Neural progenitor cell (in vitro differentiated cells): Measurements from ENCODE around the gene ANKRD36B. TPM values are rescaled to one million over a fixed set of nuclear protein-coding genes. Genes with fewer than 3 reads are reported as not detected.
"Not testable (repeated sequence)": the region's sequence is repeated elsewhere in the genome, so short reads cannot be mapped to it uniquely, and the experiment has no call there.

Experiments used
- DNase-seq: peaks from one replicate; pipeline ENCODE4 v3.0.0-alpha.2; 2016; ENCODE audit warnings: low spot score
- H2AFZ ChIP-seq: fragments of 200-600 bp; sonication (generic); replicated peaks from 2 replicates; pipeline ENCODE4 v1.6.1; 2016; ENCODE audit warnings: antibody characterized with exemption
- H3F3A ChIP-seq: fragments of 200-600 bp; sonication (generic); 2 replicates; pipeline ENCODE4 v1.6.1; 2016; ENCODE audit warnings: antibody characterized with exemption, low read depth
- H3K27ac ChIP-seq: fragments of 200-600 bp; sonication (generic); 2 replicates; pipeline ENCODE4 v1.5.1; 2016; ENCODE audit warnings: mild to moderate bottlenecking
- H3K27me3 ChIP-seq: fragments of 200-600 bp; sonication (generic); 2 replicates; pipeline ENCODE4 v1.6.1; 2016; ENCODE audit warnings: mild to moderate bottlenecking, moderate library complexity
- H3K36me3 ChIP-seq: fragments of 200-600 bp; sonication (generic); 2 replicates; pipeline ENCODE4 v1.5.1; 2016
- H3K4me1 ChIP-seq: fragments of 200-600 bp; sonication (generic); 2 replicates; pipeline ENCODE4 v1.6.1; 2016; ENCODE audit warnings: mixed run types
- H3K4me2 ChIP-seq: fragments of 200-600 bp; sonication (generic); 2 replicates; pipeline ENCODE4 v1.6.1; 2016
- H3K4me3 ChIP-seq: fragments of 200-600 bp; sonication (generic); 2 replicates; pipeline ENCODE4 v1.5.1; 2016
- H3K79me2 ChIP-seq: fragments of 200-600 bp; sonication (generic); 2 replicates; pipeline ENCODE4 v1.6.1; 2016; ENCODE audit warnings: low read depth
- H3K9ac ChIP-seq: fragments of 200-600 bp; sonication (generic); 2 replicates; pipeline ENCODE4 v1.6.1; 2016
- H3K9me3 ChIP-seq: fragments of 200-600 bp; sonication (generic); 2 replicates; pipeline ENCODE4 v1.5.1; 2016; ENCODE audit warnings: low read depth
- H4K20me1 ChIP-seq: fragments of 200-600 bp; sonication (generic); 2 replicates; pipeline ENCODE4 v1.6.1; 2016; ENCODE audit warnings: low read depth
- H3K27ac Mint-ChIP-seq: 3 replicates; pipeline ENCODE4 v1.8.0; 2021; ENCODE audit warnings: mixed read lengths
- H3K27me3 Mint-ChIP-seq: 2 replicates; pipeline ENCODE4 v1.8.0; 2022; ENCODE audit warnings: low read depth, mild to moderate bottlenecking, inconsistent platforms, moderate library complexity, mixed read lengths; ENCODE audit not compliant: insufficient read depth
- H3K36me3 Mint-ChIP-seq: 3 replicates; pipeline ENCODE4 v1.8.0; 2021; ENCODE audit warnings: mixed read lengths
- H3K4me1 Mint-ChIP-seq: 3 replicates; pipeline ENCODE4 v1.8.0; 2021; ENCODE audit warnings: mixed read lengths
- H3K4me3 Mint-ChIP-seq: 3 replicates; pipeline ENCODE4 v1.8.0; 2021; ENCODE audit warnings: mild to moderate bottlenecking, moderate library complexity, mixed read lengths
- H3K9me3 Mint-ChIP-seq: 3 replicates; pipeline ENCODE4 v1.8.0; 2020; ENCODE audit warnings: mixed read lengths
- EZH2 ChIP-seq: fragments of 200-600 bp; sonication (generic); IDR thresholded peaks from 2 replicates; pipeline ENCODE4 v1.6.1; 2017; ENCODE audit warnings: antibody characterized with exemption, mild to moderate bottlenecking, moderate library complexity
- EZH2phosphoT487 ChIP-seq: fragments of 200-600 bp; sonication (generic); IDR thresholded peaks from 2 replicates; pipeline ENCODE4 v1.6.1; 2017; ENCODE audit warnings: antibody characterized with exemption
- total RNA-seq: library from RNA; depleted of rRNA; stranded (reverse); fragments of >200 nt; gene quantifications from 2 replicates; pipeline ENCODE4 v1.2.3, GENCODE V29; 2015; ENCODE audit warnings: low replicate concordance
- TF ChIP-seq, protein P1 (sequence below): fragments of 200-600 bp; sonication (generic); IDR thresholded peaks from 2 replicates; pipeline ENCODE4 v1.5.1; 2017; ENCODE audit warnings: antibody characterized with exemption, mild to moderate bottlenecking

The ANKRD36B gene
- total RNA-seq, 1 donor from 2014 or later, result 61.1 TPM

DNA sequence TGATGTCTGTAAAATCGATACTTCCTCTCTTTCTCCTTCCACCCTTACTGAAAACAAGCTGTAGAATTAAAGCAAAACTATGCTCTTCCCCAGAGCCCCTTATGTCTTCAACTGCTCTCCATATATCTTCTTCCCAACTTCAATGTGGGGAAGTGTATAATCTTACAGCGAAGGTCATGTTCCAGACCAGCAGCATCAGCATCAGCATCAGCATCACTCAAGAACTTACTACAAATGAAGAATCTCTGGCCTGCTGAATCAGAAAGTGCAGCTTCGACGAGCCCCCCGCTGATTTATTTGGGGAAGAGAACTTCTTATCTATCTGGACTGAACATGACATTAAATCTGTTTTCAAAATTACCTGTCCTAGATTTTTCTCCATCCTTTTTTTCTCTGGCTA lies 40.6 kb downstream of the ANKRD36B start:
- not testable (repeated sequence) for H3K9me3 Mint-ChIP-seq, DNase-seq, H3K27me3 ChIP-seq, H4K20me1 ChIP-seq, H3K27me3 Mint-ChIP-seq, H3K4me3 Mint-ChIP-seq, H2AFZ ChIP-seq, H3K9ac ChIP-seq, H3K4me3 ChIP-seq, H3K9me3 ChIP-seq, H3K4me1 Mint-ChIP-seq, H3K4me1 ChIP-seq, H3K36me3 ChIP-seq, H3K79me2 ChIP-seq, H3K4me2 ChIP-seq, H3K27ac ChIP-seq, H3F3A ChIP-seq, H3K27ac Mint-ChIP-seq
- H3K36me3 Mint-ChIP-seq, result peaks cover 36% of the 10 kb centered on the region

DNA sequence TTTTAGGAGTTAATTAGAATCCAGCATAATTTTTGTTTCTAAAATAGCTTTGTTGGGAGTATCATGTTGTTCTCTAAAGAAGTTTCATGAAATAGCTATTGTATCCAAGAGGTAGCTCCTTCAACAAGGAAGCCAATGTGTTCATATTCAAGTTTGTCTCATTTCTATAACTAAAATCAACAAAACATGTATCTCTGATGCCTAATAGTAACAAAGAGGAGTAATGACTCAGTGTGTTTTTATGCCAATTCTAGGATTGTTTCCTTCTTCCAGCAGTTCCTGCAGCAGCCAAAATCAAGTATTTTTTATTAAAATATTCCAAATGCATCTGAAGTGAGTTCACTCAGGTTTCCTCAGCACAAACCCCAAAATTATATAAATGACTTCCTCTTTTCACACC lies 41.1 kb downstream of the ANKRD36B start:
- not testable (repeated sequence) for H3K4me3 ChIP-seq, H3K36me3 ChIP-seq, H3K79me2 ChIP-seq, H3F3A ChIP-seq, H3K27me3 Mint-ChIP-seq, H3K27me3 ChIP-seq, H3K27ac Mint-ChIP-seq, H4K20me1 ChIP-seq, H3K27ac ChIP-seq, DNase-seq, H3K9me3 ChIP-seq, H3K4me3 Mint-ChIP-seq, H3K9me3 Mint-ChIP-seq, H3K9ac ChIP-seq, H2AFZ ChIP-seq, H3K4me1 Mint-ChIP-seq, H3K4me2 ChIP-seq, H3K4me1 ChIP-seq
- H3K36me3 Mint-ChIP-seq, result peaks cover 32% of the 10 kb centered on the region

DNA sequence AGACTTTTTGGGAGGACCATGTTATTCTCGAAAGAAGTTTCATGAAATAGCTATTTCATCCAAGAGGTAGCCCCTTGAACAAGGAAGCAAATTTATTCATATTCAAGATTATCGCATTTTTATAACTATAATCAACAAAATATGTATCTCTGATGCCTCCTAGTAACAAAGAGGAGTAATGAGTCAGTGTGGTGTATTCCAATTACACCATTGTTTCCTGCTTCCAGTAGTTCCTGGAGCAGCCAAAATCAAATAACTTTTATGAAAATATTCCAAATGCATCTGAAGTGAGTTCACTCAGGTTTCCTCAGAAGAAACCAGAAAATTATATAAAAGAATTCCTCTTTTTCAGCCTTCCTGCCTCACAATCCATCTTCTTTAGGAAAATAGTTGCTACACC lies 43.0 kb downstream of the ANKRD36B start:
- Histone ChIP-seq H3K9ac (no peak overlapping the region), H3K27me3 (no peaks in the 10 kb centered on the region), H3K9me3 (no peaks in the 10 kb centered on the region), H3K36me3 (no peaks in the 10 kb centered on the region), H3K27ac (no peak overlapping the region), H3K4me3 (no peak overlapping the region), H3K79me2 (no peaks in the 10 kb centered on the region), H2AFZ (no peak overlapping the region), H3K4me2 (no peak overlapping the region), H3F3A (no peaks in the 10 kb centered on the region), H4K20me1 (no peaks in the 10 kb centered on the region), H3K4me1 (no peaks in the 10 kb centered on the region)
- Mint-ChIP-seq H3K4me1 (no peaks in the 10 kb centered on the region), H3K27ac (no peak overlapping the region), H3K9me3 (no peaks in the 10 kb centered on the region), H3K27me3 (no peaks in the 10 kb centered on the region), H3K4me3 (no peak overlapping the region), H3K36me3 (peaks cover 30% of the 10 kb centered on the region)
- DNase-seq, result no peak
- no peak for TF ChIP-seq EZH2
- TF ChIP-seq EZH2phosphoT487, result no peak
- TF ChIP-seq, protein P1, sequence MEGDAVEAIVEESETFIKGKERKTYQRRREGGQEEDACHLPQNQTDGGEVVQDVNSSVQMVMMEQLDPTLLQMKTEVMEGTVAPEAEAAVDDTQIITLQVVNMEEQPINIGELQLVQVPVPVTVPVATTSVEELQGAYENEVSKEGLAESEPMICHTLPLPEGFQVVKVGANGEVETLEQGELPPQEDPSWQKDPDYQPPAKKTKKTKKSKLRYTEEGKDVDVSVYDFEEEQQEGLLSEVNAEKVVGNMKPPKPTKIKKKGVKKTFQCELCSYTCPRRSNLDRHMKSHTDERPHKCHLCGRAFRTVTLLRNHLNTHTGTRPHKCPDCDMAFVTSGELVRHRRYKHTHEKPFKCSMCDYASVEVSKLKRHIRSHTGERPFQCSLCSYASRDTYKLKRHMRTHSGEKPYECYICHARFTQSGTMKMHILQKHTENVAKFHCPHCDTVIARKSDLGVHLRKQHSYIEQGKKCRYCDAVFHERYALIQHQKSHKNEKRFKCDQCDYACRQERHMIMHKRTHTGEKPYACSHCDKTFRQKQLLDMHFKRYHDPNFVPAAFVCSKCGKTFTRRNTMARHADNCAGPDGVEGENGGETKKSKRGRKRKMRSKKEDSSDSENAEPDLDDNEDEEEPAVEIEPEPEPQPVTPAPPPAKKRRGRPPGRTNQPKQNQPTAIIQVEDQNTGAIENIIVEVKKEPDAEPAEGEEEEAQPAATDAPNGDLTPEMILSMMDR, result no peak

DNA sequence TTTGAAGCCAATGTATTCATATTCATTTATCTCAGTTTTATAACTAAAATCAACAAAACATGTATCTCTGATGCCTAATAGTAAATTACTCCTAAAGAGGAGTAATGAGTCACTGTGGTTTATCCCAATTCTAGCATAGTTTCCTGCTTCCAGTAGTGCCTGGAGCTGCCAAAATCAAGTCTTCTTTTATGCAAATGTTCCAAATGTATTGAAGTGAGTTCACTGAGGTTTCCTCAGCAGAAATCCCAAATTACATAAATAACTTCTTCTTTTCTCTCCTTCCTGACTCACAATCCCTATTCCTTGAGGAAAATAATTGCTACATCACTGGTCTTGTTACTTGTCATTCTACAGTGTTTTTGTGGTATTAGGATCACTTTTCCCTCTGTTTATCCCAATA lies 44.8 kb downstream of the ANKRD36B start:
- not testable (repeated sequence) for DNase-seq, H3F3A ChIP-seq, H3K9ac ChIP-seq, H3K36me3 ChIP-seq, H4K20me1 ChIP-seq, H3K4me1 Mint-ChIP-seq, H3K27me3 Mint-ChIP-seq, H3K4me3 ChIP-seq, H3K27me3 ChIP-seq, H2AFZ ChIP-seq, H3K9me3 ChIP-seq, H3K27ac ChIP-seq, H3K79me2 ChIP-seq, H3K4me2 ChIP-seq, H3K4me3 Mint-ChIP-seq, H3K27ac Mint-ChIP-seq, H3K4me1 ChIP-seq, H3K9me3 Mint-ChIP-seq
- H3K36me3 Mint-ChIP-seq, result peaks cover 29% of the 10 kb centered on the region

DNA sequence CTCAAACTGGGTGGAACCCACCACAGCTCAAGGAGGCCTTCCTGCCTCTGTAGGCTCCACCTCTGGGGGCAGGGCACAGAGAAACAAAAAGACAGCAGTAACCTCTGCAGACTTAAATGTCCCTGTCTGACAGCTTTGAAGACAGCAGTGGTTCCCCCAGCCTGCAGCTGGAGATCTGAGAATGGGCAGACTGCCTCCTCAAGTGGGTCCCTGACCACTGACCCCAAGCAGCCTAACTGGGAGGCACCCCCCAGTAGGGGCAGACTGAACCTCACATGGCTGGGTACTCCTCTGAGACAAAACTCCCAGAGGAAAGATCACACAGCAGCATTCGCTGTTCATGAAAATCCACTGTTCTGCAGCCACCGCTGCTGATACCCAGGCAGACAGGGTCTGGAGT lies 63.8 kb downstream of the ANKRD36B start:
- H3K4me2 ChIP-seq, H3K4me1 Mint-ChIP-seq, DNase-seq, H3F3A ChIP-seq, H3K4me3 Mint-ChIP-seq, H3K9ac ChIP-seq, H3K36me3 ChIP-seq, H3K79me2 ChIP-seq, H4K20me1 ChIP-seq, H2AFZ ChIP-seq, H3K9me3 ChIP-seq, H3K27me3 Mint-ChIP-seq, H3K27ac ChIP-seq, H3K4me1 ChIP-seq, H3K4me3 ChIP-seq, H3K27me3 ChIP-seq, H3K27ac Mint-ChIP-seq: not testable (repeated sequence)
- peaks cover 28% of the 10 kb centered on the region for H3K36me3 Mint-ChIP-seq
- H3K9me3 Mint-ChIP-seq, result peaks cover 27% of the 10 kb centered on the region

DNA sequence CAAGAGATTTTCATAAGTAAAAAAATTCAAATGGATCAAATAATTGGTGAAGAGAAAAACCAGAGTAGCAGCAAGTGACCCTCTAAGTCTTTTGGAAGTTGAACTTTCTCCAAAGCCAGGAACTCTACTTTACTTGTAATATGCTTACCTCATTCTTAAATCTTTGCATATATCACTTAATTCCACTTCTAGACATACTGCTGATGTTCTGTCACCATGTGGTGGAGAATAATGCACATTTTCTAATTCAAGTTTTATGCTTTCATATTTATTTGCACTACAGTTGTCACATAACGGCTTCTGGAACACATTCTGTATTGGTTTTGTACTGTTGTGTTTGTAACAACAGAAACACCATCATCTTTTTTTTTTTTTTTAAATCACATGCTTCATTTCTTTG lies 65.9 kb downstream of the ANKRD36B start:
- not testable (repeated sequence) for H3K79me2 ChIP-seq, H3K4me1 ChIP-seq, H2AFZ ChIP-seq, H3K4me3 Mint-ChIP-seq, H3K27me3 ChIP-seq, H3K9me3 ChIP-seq, H3F3A ChIP-seq, H3K27ac ChIP-seq, H3K4me2 ChIP-seq, H3K27ac Mint-ChIP-seq, H3K4me3 ChIP-seq, H3K27me3 Mint-ChIP-seq, H3K9ac ChIP-seq, H3K4me1 Mint-ChIP-seq, DNase-seq, H4K20me1 ChIP-seq, H3K36me3 ChIP-seq
- peaks cover 22% of the 10 kb centered on the region for H3K36me3 Mint-ChIP-seq
- H3K9me3 Mint-ChIP-seq, result peaks cover 23% of the 10 kb centered on the region

DNA sequence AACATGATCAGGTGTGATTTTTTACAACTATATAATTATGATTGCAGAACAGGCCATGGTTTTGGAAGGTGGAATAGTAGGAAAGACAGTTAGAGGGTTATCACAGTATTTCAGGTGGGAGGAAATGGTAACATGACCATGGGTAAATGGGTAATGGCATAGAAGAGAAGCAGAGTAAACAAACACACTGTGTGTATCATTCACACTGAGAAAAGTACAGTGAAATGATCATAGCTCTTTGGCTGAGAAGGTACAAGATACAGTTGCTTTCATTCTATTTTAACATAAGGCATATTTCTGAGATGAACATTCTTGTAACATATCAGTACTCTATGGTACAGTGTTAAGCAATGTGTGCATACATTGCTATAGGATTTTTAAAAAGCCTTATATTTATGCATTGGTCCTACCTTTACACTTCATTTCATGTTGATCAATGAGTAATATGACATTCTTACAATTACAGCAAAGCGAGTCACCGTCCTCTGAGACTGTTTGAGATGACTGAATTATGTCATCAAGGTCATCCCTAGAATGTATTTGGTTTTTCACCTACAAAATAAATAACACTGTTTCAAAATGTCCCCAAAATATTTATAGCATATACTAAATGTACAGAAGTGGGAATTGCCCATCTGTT lies 66.6 kb downstream of the ANKRD36B start:
- H3K4me3 ChIP-seq, H3K4me1 Mint-ChIP-seq, DNase-seq, H3K79me2 ChIP-seq, H3K27me3 Mint-ChIP-seq, H3K4me3 Mint-ChIP-seq, H3K27me3 ChIP-seq, H3K27ac ChIP-seq, H4K20me1 ChIP-seq, H3K4me2 ChIP-seq, H3K4me1 ChIP-seq, H3K9me3 ChIP-seq, H3K36me3 ChIP-seq, H3F3A ChIP-seq, H3K27ac Mint-ChIP-seq, H2AFZ ChIP-seq, H3K9ac ChIP-seq: not testable (repeated sequence)
- Mint-ChIP-seq H3K9me3 (peaks cover 21% of the 10 kb centered on the region), H3K36me3 (peaks cover 22% of the 10 kb centered on the region)
